Activated CD4-positive, alpha-beta T cell treated with anti-CD3 and anti-CD28 coated beads, Interleukin-2, amount 10 ng/mL, durations not matched to agents 24 days and 14 days (primary cell): Measurements from ENCODE around the gene CCDC57. TPM values are rescaled to one million over a fixed set of nuclear protein-coding genes. Genes with fewer than 3 reads are reported as not detected.

Experiments
- DNase-seq: peaks from one replicate; pipeline ENCODE4 v3.0.0; 2022
- H3K27ac Mint-ChIP-seq: one replicate; pipeline ENCODE4 v1.8.0; 2022; ENCODE audit warnings: mild to moderate bottlenecking, mixed read lengths
- H3K27me3 Mint-ChIP-seq: one replicate; pipeline ENCODE4 v1.8.0; 2022; ENCODE audit warnings: mixed read lengths
- H3K36me3 Mint-ChIP-seq: one replicate; pipeline ENCODE4 v1.8.0; 2022; ENCODE audit warnings: low read depth, mild to moderate bottlenecking, mixed read lengths
- H3K4me1 Mint-ChIP-seq: one replicate; pipeline ENCODE4 v1.8.0; 2021; ENCODE audit warnings: mixed read lengths
- H3K4me3 Mint-ChIP-seq: one replicate; pipeline ENCODE4 v1.8.0; 2022; ENCODE audit warnings: mild to moderate bottlenecking, moderate library complexity, mixed read lengths
- H3K9me3 Mint-ChIP-seq: one replicate; pipeline ENCODE4 v1.8.0; 2021; ENCODE audit warnings: mixed read lengths
- intact Hi-C: fragments of 100-400 bp; cut with micrococcal nuclease; formaldehyde crosslinking; loops from one replicate; pipeline ENCODE4 v1.15.1; 2023
- total RNA-seq: library from RNA; stranded (reverse); gene quantifications from 2 replicates; pipeline ENCODE4 v1.2.3, GENCODE V29; 2022

Gene CCDC57
- total RNA-seq, 1 donor from 2014 or later: 58.4 TPM

GRCh38 chr17:82235775-82236141 is 23.1 kb upstream of the CCDC57 start:
- Mint-ChIP-seq H3K27me3 (no peaks in the 10 kb centered on the region), H3K27ac (no peak overlapping the region), H3K36me3 (peaks cover 26% of the 10 kb centered on the region), H3K9me3 (no peaks in the 10 kb centered on the region), H3K4me3 (peak overlapping the region; percentile 35), H3K4me1 (peaks cover 27% of the 10 kb centered on the region)
- DNase-seq: no peak
- intact Hi-C loops: loop anchor here (1.0 to 10.0 kb wide), 4 partner anchors 37 to 219 kb away; partner anchors contain the start of genes CD7, CSNK1D, CYBC1 and HEXD

- Mint-ChIP-seq H3K4me3 (no peak overlapping the region), H3K36me3 (peaks cover 21% of the 10 kb centered on the region), H3K27ac (no peak overlapping the region), H3K4me1 (peaks cover 22% of the 10 kb centered on the region), H3K9me3 (no peaks in the 10 kb centered on the region), H3K27me3 (no peaks in the 10 kb centered on the region)
- DNase-seq: no peak
- intact Hi-C loops: loop anchor here (5.0 to 10.0 kb wide), 3 partner anchors 37 to 220 kb away; partner anchors contain the start of genes CSNK1D, CYBC1, HEXD and NARF
These were observed 22.6 kb upstream of the CCDC57 start for GRCh38 chr17:82235056-82235774.

GRCh38 chr17:82234211-82235055 is 21.8 kb upstream of the CCDC57 start:
- Mint-ChIP-seq H3K4me3 (peak overlapping the region; percentile 15), H3K27ac (no peak overlapping the region), H3K4me1 (peaks cover 22% of the 10 kb centered on the region), H3K9me3 (no peaks in the 10 kb centered on the region), H3K27me3 (no peaks in the 10 kb centered on the region), H3K36me3 (peaks cover 24% of the 10 kb centered on the region)
- DNase-seq: peak; percentile 58
- intact Hi-C loops: loop anchor here (5.0 to 10.0 kb wide), 3 partner anchors 38 to 220 kb away; partner anchors contain the start of genes CSNK1D, CYBC1, HEXD and NARF

GRCh38 chr17:82232876-82233785 is 20.5 kb upstream of the CCDC57 start:
- Mint-ChIP-seq H3K27ac (no peak overlapping the region), H3K36me3 (peaks cover 19% of the 10 kb centered on the region), H3K4me1 (peaks cover 15% of the 10 kb centered on the region), H3K4me3 (peak overlapping the region; percentile 21), H3K9me3 (no peaks in the 10 kb centered on the region), H3K27me3 (no peaks in the 10 kb centered on the region)
- peak; percentile 61 for DNase-seq
- intact Hi-C loops: loop anchor here (10.0 kb wide), 2 partner anchors 182 to 222 kb away; partner anchors contain the start of genes CYBC1, HEXD, NARF and OGFOD3

GRCh38 chr17:82232322-82232820 is 19.7 kb upstream of the CCDC57 start:
- Mint-ChIP-seq H3K27me3 (no peaks in the 10 kb centered on the region), H3K9me3 (no peaks in the 10 kb centered on the region), H3K36me3 (peaks cover 16% of the 10 kb centered on the region), H3K27ac (no peak overlapping the region), H3K4me1 (peaks cover 12% of the 10 kb centered on the region), H3K4me3 (no peak overlapping the region)
- peak; percentile 62 for DNase-seq
- intact Hi-C loops: loop anchor here (10.0 kb wide), 2 partner anchors 182 to 222 kb away; partner anchors contain the start of genes CYBC1, HEXD, NARF and OGFOD3

GRCh38 chr17:82231562-82232321 is 19.1 kb upstream of the CCDC57 start:
- Mint-ChIP-seq H3K4me1 (peaks cover 13% of the 10 kb centered on the region), H3K27ac (no peak overlapping the region), H3K4me3 (peak overlapping the region; percentile 26), H3K27me3 (no peaks in the 10 kb centered on the region), H3K36me3 (peaks cover 16% of the 10 kb centered on the region), H3K9me3 (no peaks in the 10 kb centered on the region)
- intact Hi-C loops: loop anchor here (10.0 kb wide), 2 partner anchors 183 to 223 kb away; partner anchors contain the start of genes CYBC1, HEXD, NARF and OGFOD3
- peak; percentile 81 for DNase-seq

GRCh38 chr17:82231312-82231561 is 18.6 kb upstream of the CCDC57 start:
- Mint-ChIP-seq H3K36me3 (peaks cover 13% of the 10 kb centered on the region), H3K27ac (no peak overlapping the region), H3K9me3 (no peaks in the 10 kb centered on the region), H3K4me1 (peaks cover 12% of the 10 kb centered on the region), H3K4me3 (peak overlapping the region; percentile 30), H3K27me3 (no peaks in the 10 kb centered on the region)
- no peak for DNase-seq
- intact Hi-C loops: loop anchor here (10.0 kb wide), 2 partner anchors 184 to 224 kb away; partner anchors contain the start of genes CYBC1, HEXD, NARF and OGFOD3

GRCh38 chr17:82230609-82231311 is 18.1 kb upstream of the CCDC57 start:
- Mint-ChIP-seq H3K36me3 (peaks cover 10% of the 10 kb centered on the region), H3K27ac (no peak overlapping the region), H3K27me3 (no peaks in the 10 kb centered on the region), H3K9me3 (no peaks in the 10 kb centered on the region), H3K4me1 (peaks cover 8% of the 10 kb centered on the region), H3K4me3 (peak overlapping the region; percentile 96)
- peak; percentile 92 for DNase-seq
- intact Hi-C loops: loop anchor here (10.0 kb wide), 2 partner anchors 184 to 224 kb away; partner anchors contain the start of genes CYBC1, HEXD, NARF and OGFOD3

GRCh38 chr17:82229698-82230608 is 17.3 kb upstream of the CCDC57 start:
- H3K4me3 Mint-ChIP-seq: peak overlapping the region; percentile 96
- DNase-seq: peak; percentile 72
- peaks cover 8% of the 10 kb centered on the region for H3K36me3 Mint-ChIP-seq
- peaks cover 6% of the 10 kb centered on the region for H3K4me1 Mint-ChIP-seq
- H3K9me3 Mint-ChIP-seq: no peaks in the 10 kb centered on the region
- peak overlapping the region; percentile 92 for H3K27ac Mint-ChIP-seq
- no peaks in the 10 kb centered on the region for H3K27me3 Mint-ChIP-seq
- intact Hi-C loops: loop anchor here (2.0 to 10.0 kb wide), 4 partner anchors 17 to 225 kb away; partner anchors contain the start of genes CCDC57, CENPX, CYBC1 and HEXD

- intact Hi-C loops: loop anchor here (2.0 to 5.0 kb wide), 2 partner anchors 16 to 207 kb away; partner anchors contain the start of genes CCDC57, CENPX and LRRC45
These were observed 16.4 kb upstream of the CCDC57 start, which contains the start of gene SLC16A3 for GRCh38 chr17:82228842-82229697. SLC16A3 (plus strand) TSS chr17:82229042; CDS start chr17:82236009, 6,967 bp downstream.

More at GRCh38 chr17:82228842-82229697, 16.4 kb upstream of the CCDC57 start, which contains the start of gene SLC16A3:
- DNase-seq: peak; percentile 94
- Mint-ChIP-seq H3K9me3 (no peaks in the 10 kb centered on the region), H3K27me3 (no peaks in the 10 kb centered on the region), H3K36me3 (peaks cover 8% of the 10 kb centered on the region), H3K4me1 (peaks cover 6% of the 10 kb centered on the region), H3K27ac (peak within 1 kb of the TSS; percentile 92), H3K4me3 (peak within 1 kb of the TSS; percentile 96)
